Measurements from ENCODE around the gene NINL. TPM values are rescaled to one million over a fixed set of nuclear protein-coding genes. Genes with fewer than 3 reads are reported as not detected.
"Not testable (repeated sequence)": the region's sequence is repeated elsewhere in the genome, so short reads cannot be mapped to it uniquely, and the experiment has no call there.

NINL gene
- total RNA-seq, 1 experiment from 2014 or later = 10.7 TPM

GRCh38 chr20:25553819-25554296, 31.5 kb downstream of the NINL start:
- no peak for DNase-seq (ENCODE audit: low read depth in 1 of 2, low spot score in 2 of 2)
- Histone ChIP-seq H3K36me3 (peaks cover 6% of the 10 kb centered on the region; the same call in 1 of the 2 replicates), H3K27me3 (replicated peaks) (no peaks in the 10 kb centered on the region), H3K9me3 (replicated peaks) (no peaks in the 10 kb centered on the region), H3K4me3 (no peak overlapping the region), H3K27ac (no peak overlapping the region), H3K4me1 (replicated peaks) (peaks cover 12% of the 10 kb centered on the region)

GRCh38 chr20:25552977-25553376, 32.4 kb downstream of the NINL start:
- DNase-seq (ENCODE audit: low read depth in 1 of 2, low spot score in 2 of 2) = no peak
- Histone ChIP-seq H3K27me3 (replicated peaks) (no peaks in the 10 kb centered on the region), H3K9me3 (replicated peaks) (no peaks in the 10 kb centered on the region), H3K4me3 (no peak overlapping the region), H3K4me1 (replicated peaks) (peaks cover 12% of the 10 kb centered on the region), H3K36me3 (peaks cover 7% of the 10 kb centered on the region; the same call in 1 of the 2 replicates), H3K27ac (no peak overlapping the region)

- DNase-seq (ENCODE audit: low read depth in 1 of 2, low spot score in 2 of 2) = no peak
- Histone ChIP-seq H3K27ac (no peak overlapping the region), H3K36me3 (peaks cover 6% of the 10 kb centered on the region; the same call in 1 of the 2 replicates), H3K4me1 (replicated peaks) (peaks cover 12% of the 10 kb centered on the region), H3K9me3 (replicated peaks) (no peaks in the 10 kb centered on the region), H3K27me3 (replicated peaks) (no peaks in the 10 kb centered on the region), H3K4me3 (no peak overlapping the region)
Measured at GRCh38 chr20:25551413-25552215, 33.7 kb downstream of the NINL start.

- DNase-seq (ENCODE audit: low read depth in 1 of 2, low spot score in 2 of 2); H3K27ac ChIP-seq; H3K4me3 ChIP-seq; H3K9me3 ChIP-seq (replicated peaks); H3K36me3 ChIP-seq; H3K27me3 ChIP-seq (replicated peaks): not testable (repeated sequence)
- peaks cover 12% of the 10 kb centered on the region for H3K4me1 ChIP-seq (replicated peaks)
Measured at GRCh38 chr20:25550645-25551337, 34.5 kb downstream of the NINL start.

GRCh38 chr20:25549843-25550477, 35.4 kb downstream of the NINL start:
- no peaks in the 10 kb centered on the region for H3K27me3 ChIP-seq (replicated peaks)
- no peaks in the 10 kb centered on the region for H3K9me3 ChIP-seq (replicated peaks)
- no peak overlapping the region for H3K27ac ChIP-seq
- no peak overlapping the region for H3K4me3 ChIP-seq
- H3K36me3 ChIP-seq = 0 out of 2 replicates have a peak, but pooled peaks cover 5% of the 10 kb centered on the region
- no peak for DNase-seq (ENCODE audit: low read depth in 1 of 2, low spot score in 2 of 2)
- H3K4me1 ChIP-seq (replicated peaks) = peaks cover 14% of the 10 kb centered on the region

GRCh38 chr20:25549172-25549773, 36.1 kb downstream of the NINL start:
- Histone ChIP-seq H3K27me3 (replicated peaks) (no peaks in the 10 kb centered on the region), H3K4me3 (no peak overlapping the region), H3K9me3 (replicated peaks) (no peaks in the 10 kb centered on the region), H3K36me3 (0 out of 2 replicates have a peak, but pooled peaks cover 5% of the 10 kb centered on the region), H3K27ac (no peak overlapping the region), H3K4me1 (replicated peaks) (peaks cover 20% of the 10 kb centered on the region)
- DNase-seq (ENCODE audit: low read depth in 1 of 2, low spot score in 2 of 2) = no peak

GRCh38 chr20:25548613-25549086, 36.7 kb downstream of the NINL start:
- H3K27ac ChIP-seq = no peak overlapping the region
- peaks cover 21% of the 10 kb centered on the region for H3K4me1 ChIP-seq (replicated peaks)
- H3K27me3 ChIP-seq (replicated peaks) = no peaks in the 10 kb centered on the region
- DNase-seq (ENCODE audit: low read depth in 1 of 2, low spot score in 2 of 2) = no peak
- H3K36me3 ChIP-seq = 0 out of 2 replicates have a peak, but pooled peaks cover 5% of the 10 kb centered on the region
- no peak overlapping the region for H3K4me3 ChIP-seq
- no peaks in the 10 kb centered on the region for H3K9me3 ChIP-seq (replicated peaks)

- no peak overlapping the region for H3K27ac ChIP-seq
- H3K27me3 ChIP-seq (replicated peaks) = no peaks in the 10 kb centered on the region
- H3K4me1 ChIP-seq (replicated peaks) = peaks cover 28% of the 10 kb centered on the region
- 0 out of 2 replicates have a peak, but pooled peaks cover 2% of the 10 kb centered on the region for H3K36me3 ChIP-seq
- H3K9me3 ChIP-seq (replicated peaks) = no peaks in the 10 kb centered on the region
- no peak for DNase-seq (ENCODE audit: low read depth in 1 of 2, low spot score in 2 of 2)
- no peak overlapping the region for H3K4me3 ChIP-seq
Measured at GRCh38 chr20:25547999-25548398, 37.3 kb downstream of the NINL start.

- H3K4me1 ChIP-seq (replicated peaks) = peaks cover 31% of the 10 kb centered on the region
- no peak overlapping the region for H3K27ac ChIP-seq
- no peaks in the 10 kb centered on the region for H3K9me3 ChIP-seq (replicated peaks)
- H3K36me3 ChIP-seq = 0 out of 2 replicates have a peak, but pooled peaks cover 2% of the 10 kb centered on the region
- H3K4me3 ChIP-seq = no peak overlapping the region
- H3K27me3 ChIP-seq (replicated peaks) = no peaks in the 10 kb centered on the region
- no peak for DNase-seq (ENCODE audit: low read depth in 1 of 2, low spot score in 2 of 2)
Measured at GRCh38 chr20:25547063-25547462, 38.3 kb downstream of the NINL start.

GRCh38 chr20:25546048-25546447, 39.3 kb downstream of the NINL start:
- Histone ChIP-seq H3K27ac (no peak overlapping the region), H3K4me1 (replicated peaks) (peaks cover 34% of the 10 kb centered on the region), H3K27me3 (replicated peaks) (no peaks in the 10 kb centered on the region), H3K9me3 (replicated peaks) (no peaks in the 10 kb centered on the region), H3K36me3 (0 out of 2 replicates have a peak, but pooled peaks cover 2% of the 10 kb centered on the region), H3K4me3 (no peak overlapping the region)
- no peak for DNase-seq (ENCODE audit: low read depth in 1 of 2, low spot score in 2 of 2)

- Histone ChIP-seq H3K4me3 (no peak overlapping the region), H3K36me3 (0 out of 2 replicates have a peak, but pooled peaks cover 2% of the 10 kb centered on the region), H3K4me1 (replicated peaks) (peaks cover 34% of the 10 kb centered on the region), H3K27me3 (replicated peaks) (no peaks in the 10 kb centered on the region), H3K9me3 (replicated peaks) (no peaks in the 10 kb centered on the region), H3K27ac (no peak overlapping the region)
- DNase-seq (ENCODE audit: low read depth in 1 of 2, low spot score in 2 of 2) = no peak
Measured at GRCh38 chr20:25545171-25545570, 40.2 kb downstream of the NINL start.

- Histone ChIP-seq H3K27ac (no peak overlapping the region), H3K9me3 (replicated peaks) (no peaks in the 10 kb centered on the region), H3K36me3 (0 out of 2 replicates have a peak, but pooled peaks cover 2% of the 10 kb centered on the region), H3K4me1 (replicated peaks) (peaks cover 30% of the 10 kb centered on the region), H3K4me3 (no peak overlapping the region), H3K27me3 (replicated peaks) (no peaks in the 10 kb centered on the region)
- no peak for DNase-seq (ENCODE audit: low read depth in 1 of 2, low spot score in 2 of 2)
Measured at GRCh38 chr20:25544734-25545133, 40.6 kb downstream of the NINL start.

- H3K27me3 ChIP-seq (replicated peaks) = no peaks in the 10 kb centered on the region
- DNase-seq (ENCODE audit: low read depth in 1 of 2, low spot score in 2 of 2) = no peak
- H3K4me1 ChIP-seq (replicated peaks) = peaks cover 26% of the 10 kb centered on the region
- no peaks in the 10 kb centered on the region for H3K9me3 ChIP-seq (replicated peaks)
- 0 out of 2 replicates have a peak, but pooled peaks cover 2% of the 10 kb centered on the region for H3K36me3 ChIP-seq
- H3K27ac ChIP-seq = no peak overlapping the region
- no peak overlapping the region for H3K4me3 ChIP-seq
Measured at GRCh38 chr20:25544311-25544710, 41.0 kb downstream of the NINL start.
